Neural cell (in vitro differentiated cells): ENCODE results near the gene CPEB1.

ENCODE experiments used
- CTCF ChIP-seq: fragments of 450-650 bp; IDR thresholded peaks from 2 replicates; pipeline ENCODE4 v1.5.1; 2014; ENCODE audit warnings: antibody characterized with exemption, mild to moderate bottlenecking, moderate library complexity; ENCODE audit not compliant: poor library complexity, severe bottlenecking
- POLR2AphosphoS5 ChIP-seq: IDR thresholded peaks from 2 replicates; pipeline ENCODE4 v1.6.1; 2012
- TAF1 ChIP-seq: IDR thresholded peaks from 2 replicates; pipeline ENCODE4 v1.6.1; 2012; ENCODE audit warnings: low read depth

DNA sequence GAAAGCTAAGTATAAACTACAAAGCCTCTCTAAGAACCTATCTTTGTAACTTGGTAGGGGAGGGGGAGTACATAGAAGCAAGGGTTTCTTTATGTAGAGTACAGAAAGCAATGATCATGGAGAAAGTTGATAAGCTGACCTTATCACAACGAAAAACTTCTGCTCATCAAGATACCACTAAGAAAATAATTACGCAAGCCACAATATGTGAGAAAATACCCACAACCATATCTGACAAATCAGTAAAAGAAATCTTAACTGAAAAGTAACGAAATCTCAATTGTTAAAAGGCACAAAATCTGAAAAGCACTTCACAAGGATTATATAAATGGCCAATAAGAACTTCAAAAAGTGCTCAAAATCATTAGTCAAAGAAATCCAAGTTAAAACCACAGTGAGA, 71.8 kb downstream of the CPEB1 start:
- TF ChIP-seq POLR2AphosphoS5 (no peak), CTCF (no peak), TAF1 (no peak)
